BE2C (cell line): ENCODE data around the gene PPARA.

Experiments used
- DNase-seq: peaks from one replicate; pipeline ENCODE4 v3.0.0-alpha.2; 2020
- H3K27me3 ChIP-seq: fragments of 250-450 bp; sonication (Bioruptor Pico); 2 replicates; pipeline ENCODE4 v1.5.1; 2020; ENCODE audit warnings: mild to moderate bottlenecking
- H3K36me3 ChIP-seq: fragments of 250-450 bp; sonication (Bioruptor Pico); 2 replicates; pipeline ENCODE4 v1.5.1; 2020; ENCODE audit warnings: mild to moderate bottlenecking
- H3K4me1 ChIP-seq: fragments of 250-450 bp; sonication (Bioruptor Pico); 2 replicates; pipeline ENCODE4 v1.5.1; 2020
- H3K4me3 ChIP-seq: 2 replicates; pipeline ENCODE4 v1.5.1; 2011; ENCODE audit warnings: low read depth, low read length
- H3K9me3 ChIP-seq: fragments of 250-450 bp; sonication (Bioruptor Pico); 2 replicates; pipeline ENCODE4 v1.5.1; 2020
- CTCF ChIP-seq: IDR thresholded peaks from 2 replicates; pipeline ENCODE4 v1.5.1; 2012; ENCODE audit warnings: mild to moderate bottlenecking, low read depth, low read length

PPARA gene

GRCh38 chr22:46290121-46290842 is 140.0 kb downstream of the PPARA start:
- Histone ChIP-seq H3K27me3 (no peaks in the 10 kb centered on the region), H3K4me1 (no peaks in the 10 kb centered on the region), H3K4me3 (no peak overlapping the region), H3K9me3 (no peaks in the 10 kb centered on the region), H3K36me3 (peaks cover 12% of the 10 kb centered on the region)
- DNase-seq = no peak
- TF ChIP-seq CTCF = no peak

DNA sequence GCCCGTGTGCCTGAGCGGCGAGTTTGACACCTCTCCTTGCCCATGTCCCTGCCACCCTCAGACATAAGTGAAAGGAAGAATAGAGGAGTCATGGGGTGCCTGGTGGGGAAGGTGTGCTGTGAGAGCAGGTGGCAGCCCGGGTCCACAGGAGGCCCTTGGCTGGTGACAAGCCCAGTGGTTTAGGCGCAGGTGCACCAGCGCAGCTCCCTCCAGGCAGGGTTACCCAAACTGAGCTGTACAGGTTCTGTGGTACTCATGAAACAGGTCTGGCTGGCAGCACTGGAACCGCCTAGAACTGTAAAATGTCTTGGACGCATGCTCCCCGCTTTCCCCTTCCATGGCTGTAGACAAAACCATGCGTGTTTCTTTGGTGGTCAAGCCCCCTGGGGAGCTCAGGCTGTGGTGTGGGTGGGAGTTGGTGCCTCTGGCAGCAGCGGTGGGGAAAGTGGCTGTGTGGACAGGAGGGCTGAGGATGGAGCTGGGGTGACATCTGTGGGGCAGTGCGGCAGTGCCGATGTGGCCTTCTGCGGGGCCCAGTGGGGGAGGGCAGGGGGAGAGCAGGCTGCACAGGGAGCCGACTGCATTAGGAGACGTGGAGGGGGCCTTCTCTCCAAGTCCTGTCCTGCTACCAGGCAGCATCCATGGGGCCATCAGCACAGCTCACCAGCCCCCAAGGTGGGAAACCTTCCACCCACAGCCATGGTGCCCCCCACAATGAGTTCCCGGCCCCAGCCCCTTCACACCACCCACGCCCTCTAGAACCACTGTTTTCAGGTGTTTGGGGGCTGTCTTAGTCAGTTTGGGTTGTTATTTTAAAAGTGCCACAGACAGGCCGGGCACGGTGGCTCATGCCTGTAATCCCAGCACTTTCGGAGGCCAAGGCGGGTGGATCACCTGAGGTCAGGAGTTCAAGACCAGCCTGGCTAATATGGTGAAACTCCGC is 140.8 kb downstream of the PPARA start:
- no peak for DNase-seq
- no peaks in the 10 kb centered on the region; the same call in 1 of the 2 replicates for H3K4me1 ChIP-seq
- H3K4me3 ChIP-seq = no peak overlapping the region
- H3K27me3 ChIP-seq = no peaks in the 10 kb centered on the region
- no peak for TF ChIP-seq CTCF
- peaks cover 12% of the 10 kb centered on the region for H3K36me3 ChIP-seq
- no peaks in the 10 kb centered on the region for H3K9me3 ChIP-seq

- no peak for DNase-seq
- TF ChIP-seq CTCF = no peak
- Histone ChIP-seq H3K9me3 (no peaks in the 10 kb centered on the region), H3K27me3 (no peaks in the 10 kb centered on the region), H3K36me3 (peaks cover 10% of the 10 kb centered on the region), H3K4me1 (no peaks in the 10 kb centered on the region; the same call in 1 of the 2 replicates), H3K4me3 (no peak overlapping the region)
Observed at GRCh38 chr22:46292173-46292572, 141.8 kb downstream of the PPARA start.

DNA sequence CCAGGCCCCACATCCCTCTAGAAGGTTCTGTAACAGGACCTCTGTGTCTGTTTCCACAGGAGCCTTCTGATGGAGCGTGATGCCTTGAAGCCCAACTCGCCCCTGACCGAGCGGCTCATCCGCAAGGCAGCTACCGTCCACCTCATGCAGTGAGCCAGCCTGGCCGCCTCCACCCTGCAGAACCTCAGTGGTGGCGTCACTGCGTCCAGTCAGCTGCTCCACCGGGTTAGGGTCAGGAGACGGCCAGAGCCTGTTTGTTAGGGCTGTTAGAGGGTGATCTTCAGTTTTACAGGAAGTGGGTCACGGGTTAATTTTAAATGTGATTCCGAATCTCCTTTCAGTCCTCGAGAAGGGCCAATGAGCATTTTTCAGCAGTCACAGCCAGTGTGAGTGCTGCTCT is 142.4 kb downstream of the PPARA start:
- Histone ChIP-seq H3K9me3 (no peaks in the 10 kb centered on the region), H3K36me3 (peaks cover 10% of the 10 kb centered on the region), H3K4me1 (no peaks in the 10 kb centered on the region; the same call in 1 of the 2 replicates), H3K27me3 (no peaks in the 10 kb centered on the region), H3K4me3 (no peak overlapping the region)
- no peak for DNase-seq
- no peak for TF ChIP-seq CTCF
